IPS DF 6.9 (cell line): ENCODE data around the gene ARL5A.

ENCODE experiments used
- DNase-seq: peaks from one replicate; pipeline ENCODE4 v3.0.0-alpha.2; 2013; ENCODE audit warnings: low read depth, low spot score
- H3K27ac ChIP-seq: one replicate; pipeline ENCODE4 v1.5.1; 2013; ENCODE audit warnings: low read length, control low read depth
- H3K27me3 ChIP-seq: 2 replicates; pipeline ENCODE4 v1.6.1; 2013; ENCODE audit warnings: mild to moderate bottlenecking, low read length; ENCODE audit not compliant: control insufficient read depth, insufficient read depth
- H3K36me3 ChIP-seq: 2 replicates; pipeline ENCODE4 v1.6.1; 2013; ENCODE audit warnings: low read length; ENCODE audit not compliant: control insufficient read depth, insufficient read depth
- H3K4me1 ChIP-seq: 2 replicates; pipeline ENCODE4 v1.6.1; 2013; ENCODE audit warnings: low read length; ENCODE audit not compliant: control insufficient read depth, insufficient read depth
- H3K4me3 ChIP-seq: 2 replicates; pipeline ENCODE4 v1.5.1; 2013; ENCODE audit warnings: mild to moderate bottlenecking, low read length
- H3K9me3 ChIP-seq: 2 replicates; pipeline ENCODE4 v1.6.1; 2013; ENCODE audit warnings: low read length, inconsistent platforms; ENCODE audit not compliant: control insufficient read depth, insufficient read depth
- WGBS: extraction: QIAGEN DNeasy Blood & Tissue Kit; methylation state at CpG from one replicate; pipeline ENCODE4 v1.1.7; 2013; ENCODE audit warnings: mixed read lengths, missing lambda C conversion rate; ENCODE audit not compliant: insufficient read length, insufficient coverage; 5-methylcytosine and 5-hydroxymethylcytosine counted together

Gene ARL5A

GRCh38 chr2:151782378-151783132 lies 45.7 kb downstream of the ARL5A start:
- H3K27me3 ChIP-seq: no peaks in the 10 kb centered on the region
- no peaks in the 10 kb centered on the region for H3K9me3 ChIP-seq
- no CpG with 5 or more reads among the region's 6 CpGs for WGBS
- H3K4me1 ChIP-seq: no peaks in the 10 kb centered on the region
- H3K27ac ChIP-seq: no peak overlapping the region
- no peak for DNase-seq
- no peak overlapping the region for H3K4me3 ChIP-seq
- H3K36me3 ChIP-seq: 0 out of 2 replicates have a peak, but pooled peaks cover 3% of the 10 kb centered on the region

DNA sequence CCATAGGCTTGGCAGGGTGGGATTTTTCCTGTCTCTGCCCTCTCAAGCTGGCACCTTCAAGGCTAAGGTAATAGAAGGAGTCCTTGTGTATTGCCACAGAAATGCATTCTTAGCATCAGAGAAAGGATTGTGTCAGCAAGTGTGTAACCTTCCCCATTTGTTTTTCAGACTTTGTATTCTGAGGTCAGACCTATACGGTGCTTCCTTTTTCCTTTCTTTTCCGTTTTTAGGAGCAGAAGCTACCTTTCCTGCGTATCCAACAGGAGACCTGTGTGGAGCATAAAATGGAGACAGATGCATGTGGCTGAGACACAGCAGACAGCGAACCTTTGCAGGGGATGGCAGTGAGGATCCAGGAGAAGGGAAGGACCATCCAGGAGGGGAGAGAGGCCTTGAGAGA lies 46.6 kb downstream of the ARL5A start:
- H3K9me3 ChIP-seq: no peaks in the 10 kb centered on the region
- no peak for DNase-seq
- no CpG with 5 or more reads among the region's 4 CpGs for WGBS

GRCh38 chr2:151780938-151781337 lies 47.3 kb downstream of the ARL5A start:
- H3K27me3 ChIP-seq: no peaks in the 10 kb centered on the region
- H3K36me3 ChIP-seq: peaks cover 3% of the 10 kb centered on the region; the same call in 1 of the 2 replicates
- H3K4me3 ChIP-seq: no peak overlapping the region
- no peak for DNase-seq
- H3K27ac ChIP-seq: no peak overlapping the region
- no peaks in the 10 kb centered on the region for H3K9me3 ChIP-seq
- no peaks in the 10 kb centered on the region for H3K4me1 ChIP-seq

More for the DNA sequence above, 46.6 kb downstream of the ARL5A start:
- Histone ChIP-seq H3K4me3 (no peak overlapping the region), H3K4me1 (no peaks in the 10 kb centered on the region), H3K36me3 (0 out of 2 replicates have a peak, but pooled peaks cover 3% of the 10 kb centered on the region), H3K27ac (no peak overlapping the region), H3K27me3 (no peaks in the 10 kb centered on the region)

DNA sequence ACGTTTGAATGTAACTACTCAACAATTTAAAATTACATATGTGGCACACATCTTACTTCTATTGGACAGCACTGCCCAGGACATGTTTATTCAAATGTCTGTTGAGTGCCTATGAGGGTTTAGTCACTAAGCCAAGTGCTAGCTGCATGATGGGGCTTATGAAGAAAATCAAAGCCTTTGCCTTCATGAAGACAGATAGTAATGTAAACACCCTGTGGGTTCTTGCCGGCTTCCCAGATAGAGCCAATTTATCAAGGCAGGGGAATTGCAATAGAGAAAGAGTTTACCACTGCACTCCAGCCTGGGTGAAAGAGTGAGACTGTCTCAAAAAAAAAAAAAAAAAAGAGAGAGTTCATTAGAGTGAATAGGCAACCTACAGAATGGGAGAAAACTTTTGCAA lies 50.3 kb downstream of the ARL5A start:
- no CpG with 5 or more reads among the region's 2 CpGs for whole genome bisulfite sequencing
- no peak overlapping the region for H3K27ac ChIP-seq
- no peak for DNase-seq
- H3K27me3 ChIP-seq: no peaks in the 10 kb centered on the region
- H3K4me3 ChIP-seq: no peak overlapping the region
- no peaks in the 10 kb centered on the region for H3K4me1 ChIP-seq
- no peaks in the 10 kb centered on the region; the same call in 1 of the 2 replicates for H3K36me3 ChIP-seq
- H3K9me3 ChIP-seq: no peaks in the 10 kb centered on the region

- Histone ChIP-seq H3K27ac (no peak overlapping the region), H3K27me3 (no peaks in the 10 kb centered on the region), H3K4me1 (no peaks in the 10 kb centered on the region), H3K9me3 (no peaks in the 10 kb centered on the region), H3K36me3 (no peaks in the 10 kb centered on the region; the same call in 1 of the 2 replicates), H3K4me3 (no peak overlapping the region)
- no CpG with 5 or more reads among the region's 3 CpGs for WGBS
- no peak for DNase-seq
These were observed 50.7 kb downstream of the ARL5A start for GRCh38 chr2:151777487-151777886.

DNA sequence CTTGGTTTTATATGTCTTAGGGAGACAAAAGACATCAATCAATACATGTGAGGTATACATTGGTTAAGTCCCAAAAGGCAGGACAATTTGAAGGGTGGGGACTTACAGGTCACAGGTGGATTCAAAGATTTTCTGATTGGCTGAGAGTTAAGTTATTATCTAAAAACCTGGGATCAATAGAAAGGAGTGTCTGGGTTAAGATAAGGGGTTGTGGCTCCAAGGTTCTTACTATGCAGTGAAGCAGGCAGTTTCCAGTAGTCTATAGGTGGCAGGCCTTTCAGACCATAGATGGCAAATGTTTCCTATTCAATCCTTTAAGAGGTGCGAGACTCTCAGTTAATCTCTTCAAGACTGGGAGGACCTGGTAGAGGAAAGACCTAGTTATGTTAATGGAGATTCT lies 51.9 kb downstream of the ARL5A start:
- no CpG with 5 or more reads among the region's 1 CpG for WGBS
- H3K4me3 ChIP-seq: no peak overlapping the region
- no peaks in the 10 kb centered on the region for H3K27me3 ChIP-seq
- H3K9me3 ChIP-seq: no peaks in the 10 kb centered on the region
- no peak for DNase-seq
- no peaks in the 10 kb centered on the region; the same call in 1 of the 2 replicates for H3K36me3 ChIP-seq
- no peak overlapping the region for H3K27ac ChIP-seq
- H3K4me1 ChIP-seq: no peaks in the 10 kb centered on the region

DNA sequence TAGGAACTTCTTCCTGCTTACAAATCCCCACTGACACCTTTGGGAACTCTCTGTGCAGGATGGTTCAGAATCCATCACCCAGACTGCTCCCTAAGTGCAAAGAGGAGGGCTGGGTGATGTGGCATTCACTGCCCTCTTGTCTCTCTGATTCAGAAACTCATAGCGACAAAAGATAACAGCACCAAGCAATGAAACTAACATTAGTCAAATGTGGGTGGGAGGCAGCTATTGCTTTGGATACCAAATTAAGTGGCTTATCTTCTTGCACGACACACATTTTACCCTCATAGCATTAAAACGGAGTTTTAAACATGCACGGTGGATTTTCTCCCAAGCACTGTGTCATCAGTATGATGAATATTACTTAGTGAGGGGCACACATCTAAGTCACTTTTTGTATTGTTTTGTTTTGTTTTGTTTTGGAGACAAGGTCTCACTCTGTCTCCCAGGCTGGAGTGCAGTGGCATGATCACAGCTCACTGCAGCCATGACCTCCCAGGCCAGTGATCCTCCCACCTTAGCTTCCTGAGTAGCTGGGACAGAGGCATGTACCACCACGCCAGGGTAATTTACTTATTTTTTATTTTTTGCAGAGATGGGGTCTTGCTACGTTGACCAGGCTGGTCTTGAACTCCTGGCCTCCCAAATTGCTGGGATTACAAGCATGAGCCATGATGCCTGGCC lies 53.0 kb downstream of the ARL5A start:
- Histone ChIP-seq H3K9me3 (no peaks in the 10 kb centered on the region), H3K4me3 (no peak overlapping the region), H3K4me1 (no peaks in the 10 kb centered on the region), H3K27me3 (no peaks in the 10 kb centered on the region), H3K27ac (no peak overlapping the region), H3K36me3 (no peaks in the 10 kb centered on the region; the same call in 1 of the 2 replicates)
- no CpG with 5 or more reads among the region's 6 CpGs for WGBS
- no peak for DNase-seq

DNA sequence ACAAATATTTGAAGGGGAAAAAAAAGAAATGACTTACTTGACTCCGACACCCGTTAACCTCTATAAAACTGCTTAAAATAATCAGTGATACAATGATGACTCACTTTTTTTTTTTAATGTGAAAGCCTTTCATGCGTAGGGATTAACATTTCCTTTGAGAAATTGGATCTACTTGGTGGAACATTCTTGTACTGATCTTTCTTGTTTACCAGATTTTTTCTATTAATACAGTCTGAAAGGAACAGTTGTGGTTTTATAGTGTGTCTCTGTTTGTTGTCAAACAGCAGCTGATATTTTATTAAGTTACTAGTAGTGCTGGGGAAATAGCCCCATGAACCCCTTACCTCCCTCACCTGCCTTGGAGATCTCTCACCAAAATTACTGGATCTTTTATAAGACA lies 53.7 kb downstream of the ARL5A start:
- Histone ChIP-seq H3K9me3 (no peaks in the 10 kb centered on the region), H3K4me3 (no peak overlapping the region), H3K27ac (no peak overlapping the region), H3K27me3 (no peaks in the 10 kb centered on the region), H3K36me3 (no peaks in the 10 kb centered on the region; the same call in 1 of the 2 replicates), H3K4me1 (no peaks in the 10 kb centered on the region)
- DNase-seq: no peak
- no CpG with 5 or more reads among the region's 3 CpGs for WGBS

DNA sequence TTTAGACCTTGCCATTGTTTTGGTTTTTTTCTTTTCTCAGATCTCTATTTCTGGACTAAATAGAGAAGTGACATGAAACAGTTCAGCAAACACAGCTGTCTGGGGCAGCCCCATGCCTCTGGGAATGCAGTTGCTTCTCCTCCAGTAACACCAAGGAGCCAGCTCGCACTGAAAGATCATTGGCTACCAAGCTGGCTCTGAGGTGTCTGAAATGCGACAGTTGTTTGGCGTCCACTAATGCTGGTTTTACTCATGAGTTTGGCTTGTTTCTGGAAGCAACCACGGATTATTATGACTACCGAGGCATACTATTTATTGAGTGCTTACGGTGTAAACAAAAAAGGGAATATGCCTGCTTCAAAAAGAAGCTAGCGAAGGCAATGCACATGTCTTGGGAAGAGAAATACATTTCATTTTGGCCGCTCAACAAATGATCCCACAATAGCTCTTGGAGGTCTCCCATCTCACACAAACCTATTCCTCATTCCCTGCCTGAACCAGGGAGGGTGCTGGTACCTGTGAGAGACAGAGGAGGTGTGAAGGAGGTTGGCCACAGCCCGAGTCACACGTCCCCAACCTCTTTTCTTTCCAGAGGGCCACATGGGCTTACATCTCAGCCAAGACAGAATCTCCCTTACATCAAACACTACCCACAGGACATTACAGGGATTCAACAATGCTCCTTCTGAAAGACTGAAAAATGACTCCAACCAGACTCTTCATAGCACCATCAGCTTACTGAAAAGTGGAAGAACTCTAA lies 56.4 kb downstream of the ARL5A start:
- H3K9me3 ChIP-seq: no peaks in the 10 kb centered on the region
- H3K36me3 ChIP-seq: no peaks in the 10 kb centered on the region; the same call in 1 of the 2 replicates
- H3K4me1 ChIP-seq: no peaks in the 10 kb centered on the region
- H3K4me3 ChIP-seq: no peak overlapping the region
- no peak overlapping the region for H3K27ac ChIP-seq
- WGBS: no CpG with 5 or more reads among the region's 10 CpGs
- H3K27me3 ChIP-seq: no peaks in the 10 kb centered on the region
- no peak for DNase-seq

- Histone ChIP-seq H3K9me3 (no peaks in the 10 kb centered on the region), H3K27me3 (no peaks in the 10 kb centered on the region), H3K27ac (no peak overlapping the region), H3K4me3 (no peak overlapping the region), H3K4me1 (no peaks in the 10 kb centered on the region), H3K36me3 (no peaks in the 10 kb centered on the region; the same call in 1 of the 2 replicates)
- no CpG with 5 or more reads among the region's 2 CpGs for WGBS
- DNase-seq: no peak
These were observed 57.2 kb downstream of the ARL5A start for GRCh38 chr2:151770995-151771394.
